OCI-LY7 (cell line): ENCODE results near the gene HOXC10. TPM values are rescaled to one million over a fixed set of nuclear protein-coding genes. Genes with fewer than 3 reads are reported as not detected.
A peak's percentile ranks its signal among the peaks of the same experiment; 100 is the strongest.

Source experiments
- BruUV-seq: library from RNA; stranded (reverse); fragments of 400-500 nt; replicated peaks from 2 replicates; lab custom pipeline; 2021; lab: Mats Ljungman, UMichigan
- CTCF ChIA-PET: fragments of 300-600 bp; sonication (Branson Sonifier 250); formaldehyde crosslinking; loops from one replicate; lab custom pipeline; 2022; ENCODE audit warnings: antibody characterized with exemption; ENCODE audit not compliant: unreplicated experiment; lab: Charles Lee
- POLR2A ChIA-PET: fragments of 300-600 bp; sonication (Branson Sonifier 250); formaldehyde crosslinking; loops from one replicate; lab custom pipeline; 2022; ENCODE audit warnings: antibody characterized with exemption; lab: Charles Lee
- DNase-seq: peaks from one replicate; pipeline ENCODE4 v3.0.0-alpha.2; 2015; ENCODE audit warnings: low spot score
- H2AFZ ChIP-seq: fragments of 200-600 bp; sonication (generic), shearing (Covaris generic); 2 replicates; pipeline ENCODE4 v1.6.1; 2014; ENCODE audit warnings: mild to moderate bottlenecking, antibody characterized with exemption, low read length, moderate library complexity
- H3K27ac ChIP-seq: fragments of 200-600 bp; sonication (generic); 2 replicates; pipeline ENCODE4 v1.5.1; 2014; ENCODE audit warnings: mixed run types, low read depth, mild to moderate bottlenecking, moderate library complexity, low read length, inconsistent platforms; ENCODE audit not compliant: poor library complexity, severe bottlenecking
- H3K36me3 ChIP-seq: fragments of 200-600 bp; sonication (generic); 2 replicates; pipeline ENCODE4 v1.6.1; 2014; ENCODE audit warnings: mild to moderate bottlenecking, antibody characterized with exemption, low read length, moderate library complexity, mixed read lengths; ENCODE audit not compliant: insufficient read depth
- H3K4me1 ChIP-seq: fragments of 200-600 bp; sonication (generic); 2 replicates; pipeline ENCODE4 v1.5.1; 2014; ENCODE audit warnings: mild to moderate bottlenecking, low read length; ENCODE audit not compliant: insufficient read depth, poor library complexity, severe bottlenecking
- H3K4me2 ChIP-seq: fragments of 200-600 bp; sonication (generic); 2 replicates; pipeline ENCODE4 v1.6.1; 2014; ENCODE audit warnings: mild to moderate bottlenecking, low read length
- H3K4me3 ChIP-seq: fragments of 200-600 bp; sonication (generic); 2 replicates; pipeline ENCODE4 v1.5.1; 2014; ENCODE audit warnings: mild to moderate bottlenecking, low read depth, low read length; ENCODE audit not compliant: poor library complexity, severe bottlenecking
- H3K79me2 ChIP-seq: fragments of 200-600 bp; sonication (generic); 2 replicates; pipeline ENCODE4 v1.6.1; 2016; ENCODE audit warnings: low read depth, mild to moderate bottlenecking, low read length, moderate library complexity, mixed read lengths; ENCODE audit not compliant: insufficient read depth
- H3K9me2 ChIP-seq: fragments of 200-600 bp; sonication (generic); 2 replicates; pipeline ENCODE4 v1.6.1; 2016; ENCODE audit warnings: mild to moderate bottlenecking, low read length, mixed read lengths; ENCODE audit not compliant: insufficient read depth
- H3K9me3 ChIP-seq: fragments of 200-600 bp; sonication (generic); 2 replicates; pipeline ENCODE4 v1.6.1; 2014; ENCODE audit warnings: mild to moderate bottlenecking, mixed run types, low read length, mixed read lengths
- H4K20me1 ChIP-seq: fragments of 200-600 bp; sonication (generic); 2 replicates; pipeline ENCODE4 v1.6.1; 2014; ENCODE audit warnings: mild to moderate bottlenecking, antibody characterized with exemption, low read length, moderate library complexity, mixed read lengths; ENCODE audit not compliant: insufficient read depth
- CTCF ChIP-seq: fragments of 200-600 bp; sonication (generic); conservative IDR thresholded peaks from 2 replicates; pipeline ENCODE4 v1.5.1; 2014; ENCODE audit warnings: mild to moderate bottlenecking, antibody characterized with exemption, low read length, moderate library complexity, mixed read lengths
- EZH2phosphoT487 ChIP-seq: fragments of 200-600 bp; sonication (generic); IDR thresholded peaks from 2 replicates; pipeline ENCODE4 v1.6.1; 2018; ENCODE audit warnings: low read depth, borderline replicate concordance, mild to moderate bottlenecking, mixed run types, antibody characterized with exemption, low read length, moderate library complexity, mixed read lengths
- intact Hi-C: fragments of 100-400 bp; cut with micrococcal nuclease; formaldehyde crosslinking; loops from one replicate; pipeline ENCODE4 v1.10.0; 2022; ENCODE audit not compliant: unreplicated experiment
- total RNA-seq, 2 experiments: library from RNA; depleted of rRNA in 1 of 2; stranded (reverse); fragments of >200 nt in 1 of 2; shearing (Covaris generic) in 1 of 2; gene quantifications; 2 replicates each; pipeline ENCODE4 v1.2.3, GENCODE V29; 2014 to 2022

Gene HOXC10
- total RNA-seq, 2 experiments from 2014 or later: 0.25 to 0.28 TPM

DNA sequence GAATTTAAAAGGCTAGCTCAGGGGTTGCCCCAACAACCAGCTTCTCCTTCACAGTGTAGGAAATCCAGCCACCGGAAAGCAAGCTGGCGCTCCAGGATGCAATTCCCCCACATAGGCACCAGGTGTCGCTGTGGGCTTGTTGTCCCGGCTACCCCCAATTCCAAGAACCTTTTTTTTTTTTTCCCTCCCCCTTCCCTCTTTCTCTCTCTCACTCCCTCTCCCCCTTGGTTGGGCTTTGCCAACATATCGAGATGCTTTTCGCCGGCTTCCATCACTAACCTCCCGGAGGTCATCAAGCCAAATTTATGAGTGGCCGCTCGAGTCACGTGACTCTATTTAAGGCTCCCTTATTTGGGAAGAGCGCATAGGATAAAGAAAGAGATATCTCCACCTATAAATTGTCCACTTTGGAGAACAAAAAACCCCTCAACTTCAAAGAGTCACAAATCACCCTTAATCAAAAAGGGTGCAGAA lies 47.7 kb downstream of the HOXC10 start, which contains the start of gene HOXC5:
Gene HOXC5 (plus strand): TSS at position 424 of the 474 bp plus-strand sequence. CDS start 73 bp downstream, outside the sequence.
- H4K20me1 ChIP-seq: no peaks in the 10 kb centered on the region
- H3K27ac ChIP-seq: no peak within 1 kb of the TSS
- H3K4me1 ChIP-seq: peaks cover 46% of the 10 kb centered on the region
- H3K9me3 ChIP-seq: no peaks in the 10 kb centered on the region
- ChIA-PET POLR2A (interaction anchor here (0.8 to 1.8 kb wide), 7 partner anchors 9 to 169 kb away, joined by 3 to 10 read pairs (median 3); partner anchors contain the start of gene HOXC4), CTCF (interaction anchor here (0.5 to 1.4 kb wide), 8 partner anchors 9 to 170 kb away, joined by 3 to 10 read pairs (median 3); no protein-coding TSS in a partner anchor)
- TF ChIP-seq EZH2phosphoT487: no peak
- TF ChIP-seq CTCF: peak; percentile 99
- H3K4me3 ChIP-seq: peak within 1 kb of the TSS; percentile 47
- H3K36me3 ChIP-seq: no peaks in the 10 kb centered on the region
- no peaks in the 10 kb centered on the region for H3K9me2 ChIP-seq
- intact Hi-C loops: loop anchor here (1.0 to 2.0 kb wide), 4 partner anchors 26 to 169 kb away; no protein-coding TSS in a partner anchor
- H3K4me2 ChIP-seq: peak within 1 kb of the TSS; percentile 52
- no peaks in the 10 kb centered on the region for H3K79me2 ChIP-seq
- BruUV-seq: no TSS peak
- peak; percentile 75 for DNase-seq
- peak within 1 kb of the TSS; percentile 33; the same call in 1 of the 2 replicates for H2AFZ ChIP-seq

GRCh38 chr12:54033106-54033979 lies 48.4 kb downstream of the HOXC10 start:
- BruUV-seq: no TSS peak
- no peaks in the 10 kb centered on the region for H3K9me3 ChIP-seq
- H3K4me3 ChIP-seq: peak overlapping the region; percentile 47
- H4K20me1 ChIP-seq: no peaks in the 10 kb centered on the region
- DNase-seq: no peak
- H2AFZ ChIP-seq: peak overlapping the region; percentile 33; the same call in 1 of the 2 replicates
- peak overlapping the region; percentile 52 for H3K4me2 ChIP-seq
- POLR2A ChIA-PET: interaction anchor here (1.0 to 1.8 kb wide), 5 partner anchors 8 to 168 kb away, joined by 3 to 10 read pairs (median 4); partner anchors contain the start of gene HOXC4
- intact Hi-C loops: loop anchor here (2.0 kb wide), 1 partner anchor 101 kb away; no protein-coding TSS in a partner anchor
- no peaks in the 10 kb centered on the region for H3K79me2 ChIP-seq
- no peaks in the 10 kb centered on the region for H3K36me3 ChIP-seq
- CTCF ChIA-PET: interaction anchor here (1.3 to 1.4 kb wide), 2 partner anchors 159 to 168 kb away, joined by 9 to 10 read pairs; no protein-coding TSS in a partner anchor
- H3K4me1 ChIP-seq: peaks cover 42% of the 10 kb centered on the region
- H3K27ac ChIP-seq: no peak overlapping the region
- TF ChIP-seq EZH2phosphoT487 (no peak), CTCF (no peak)
- no peaks in the 10 kb centered on the region for H3K9me2 ChIP-seq
